DMS114 treated with DMSO at 0.1 percent for 48 hours (cell line): ENCODE data around the gene EFCAB3.
"Not testable (repeated sequence)": the region's sequence is repeated elsewhere in the genome, so short reads cannot be mapped to it uniquely, and the experiment has no call there.

Experiments
- DNase-seq: peaks from one replicate; lab custom pipeline; 2025; ENCODE audit not compliant: unreplicated experiment; lab: John Stamatoyannopoulos, UW

The EFCAB3 gene

GRCh38 chr17:62464422-62464821 lies 84.1 kb downstream of the EFCAB3 start:
- DNase-seq = not testable (repeated sequence)

GRCh38 chr17:62465271-62465670 lies 84.9 kb downstream of the EFCAB3 start:
- DNase-seq = not testable (repeated sequence)
